Neural cell (in vitro differentiated cells): ENCODE data around the gene DDX1. TPM values are rescaled to one million over a fixed set of nuclear protein-coding genes. Genes with fewer than 3 reads are reported as not detected.

Experiments
- H2AFZ ChIP-seq: fragments of 200-600, 300-800 bp; sonication (generic), shearing (Covaris generic); 2 replicates; pipeline ENCODE4 v1.6.0; 2014; ENCODE audit warnings: low read depth, mild to moderate bottlenecking, antibody characterized with exemption, low read length, moderate library complexity
- H3F3A ChIP-seq: fragments of 200-600 bp; shearing (Covaris generic); 2 replicates; pipeline ENCODE4 v1.6.1; 2016; ENCODE audit warnings: mild to moderate bottlenecking, moderate library complexity, mixed read lengths, antibody characterized with exemption, low read length; ENCODE audit not compliant: insufficient read depth, poor library complexity, severe bottlenecking
- H3K27ac ChIP-seq: fragments of 200-600, 300-800 bp; sonication (generic), shearing (Covaris generic); 2 replicates; pipeline ENCODE4 v1.5.1; 2014; ENCODE audit warnings: mild to moderate bottlenecking, low read length, moderate library complexity
- H3K27me3 ChIP-seq: fragments of 300-800, 200-600 bp; sonication (generic), shearing (Covaris generic); 2 replicates; pipeline ENCODE4 v1.6.0; 2014; ENCODE audit warnings: mild to moderate bottlenecking, low read depth, low read length, moderate library complexity; ENCODE audit not compliant: insufficient read depth
- H3K36me3 ChIP-seq: fragments of 300-800, 200-600 bp; sonication (generic), shearing (Covaris generic); 2 replicates; pipeline ENCODE4 v1.5.1; 2014; ENCODE audit warnings: mild to moderate bottlenecking, antibody characterized with exemption, low read length, moderate library complexity; ENCODE audit not compliant: insufficient read depth
- H3K4me2 ChIP-seq: fragments of 300-800, 200-600 bp; sonication (generic), shearing (Covaris generic); 2 replicates; pipeline ENCODE4 v1.6.0; 2014; ENCODE audit warnings: mild to moderate bottlenecking, low read length
- H3K4me3 ChIP-seq: fragments of 300-800, 200-600 bp; sonication (generic), shearing (Covaris generic); 2 replicates; pipeline ENCODE4 v1.5.1; 2014; ENCODE audit warnings: mild to moderate bottlenecking, low read length, moderate library complexity
- H3K79me2 ChIP-seq: fragments of 200-600 bp; shearing (Covaris generic); replicated peaks from 2 replicates; pipeline ENCODE4 v1.6.0; 2014; ENCODE audit warnings: mild to moderate bottlenecking, low read length, moderate library complexity; ENCODE audit not compliant: insufficient read depth
- H3K9ac ChIP-seq: fragments of 300-800, 200-600 bp; sonication (generic), shearing (Covaris generic); 2 replicates; pipeline ENCODE4 v1.6.1; 2016; ENCODE audit warnings: mild to moderate bottlenecking, low read length, mixed read lengths
- H3K9me2 ChIP-seq: fragments of 200-600 bp; shearing (Covaris generic); 2 replicates; pipeline ENCODE4 v1.6.1; 2016; ENCODE audit warnings: mild to moderate bottlenecking, low read length, mixed read lengths; ENCODE audit not compliant: insufficient read depth
- H3K9me3 ChIP-seq: fragments of 200-600, 300-800 bp; sonication (generic), shearing (Covaris generic); 2 replicates; pipeline ENCODE4 v1.6.1; 2016; ENCODE audit warnings: mild to moderate bottlenecking, mixed run types, low read length, moderate library complexity, mixed read lengths
- H4K20me1 ChIP-seq: fragments of 200-600 bp; shearing (Covaris generic); 2 replicates; pipeline ENCODE4 v1.6.1; 2016; ENCODE audit warnings: mild to moderate bottlenecking, mixed run types; ENCODE audit not compliant: insufficient read depth
- CTCF ChIP-seq: fragments of 450-650 bp; IDR thresholded peaks from 2 replicates; pipeline ENCODE4 v1.5.1; 2014; ENCODE audit warnings: antibody characterized with exemption, mild to moderate bottlenecking, moderate library complexity; ENCODE audit not compliant: poor library complexity, severe bottlenecking
- EP300 ChIP-seq: fragments of 450-650 bp; conservative IDR thresholded peaks from 2 replicates; pipeline ENCODE4 v1.6.1; 2014; ENCODE audit warnings: antibody characterized with exemption, mild to moderate bottlenecking, moderate library complexity; ENCODE audit not compliant: poor library complexity, severe bottlenecking
- EZH2 ChIP-seq: fragments of 200-600, 300-800 bp; shearing (Covaris generic), sonication (generic); IDR thresholded peaks from 2 replicates; pipeline ENCODE4 v1.6.1; 2014; ENCODE audit warnings: antibody characterized with exemption, low read length, borderline replicate concordance, mild to moderate bottlenecking; ENCODE audit not compliant: insufficient read depth, poor library complexity, severe bottlenecking
- MXI1 ChIP-seq: fragments of 450-650 bp; conservative IDR thresholded peaks from 2 replicates; pipeline ENCODE4 v1.6.1; 2014; ENCODE audit warnings: antibody characterized with exemption, mild to moderate bottlenecking; ENCODE audit not compliant: poor library complexity, severe bottlenecking
- RAD21 ChIP-seq: fragments of 450-650 bp; conservative IDR thresholded peaks from 2 replicates; pipeline ENCODE4 v1.6.1; 2014; ENCODE audit warnings: antibody characterized with exemption, mild to moderate bottlenecking, moderate library complexity
- REST ChIP-seq: IDR thresholded peaks from 2 replicates; pipeline ENCODE4 v1.6.1; 2012; ENCODE audit warnings: borderline replicate concordance
- SMC3 ChIP-seq: fragments of 450-650 bp; conservative IDR thresholded peaks from 2 replicates; pipeline ENCODE4 v1.6.1; 2014; ENCODE audit warnings: antibody characterized with exemption, mild to moderate bottlenecking, moderate library complexity; ENCODE audit not compliant: poor library complexity
- TAF1 ChIP-seq: IDR thresholded peaks from 2 replicates; pipeline ENCODE4 v1.6.1; 2012; ENCODE audit warnings: low read depth
- polyA plus RNA-seq: library from polyadenylated mRNA; depleted of rRNA; stranded (reverse); fragments of >200 nt; gene quantifications from 2 replicates; pipeline ENCODE4 v1.2.3, GENCODE V29; 2014

Gene DDX1
- polyA plus RNA-seq, 1 donor from 2014 or later, result 159 TPM

DNA sequence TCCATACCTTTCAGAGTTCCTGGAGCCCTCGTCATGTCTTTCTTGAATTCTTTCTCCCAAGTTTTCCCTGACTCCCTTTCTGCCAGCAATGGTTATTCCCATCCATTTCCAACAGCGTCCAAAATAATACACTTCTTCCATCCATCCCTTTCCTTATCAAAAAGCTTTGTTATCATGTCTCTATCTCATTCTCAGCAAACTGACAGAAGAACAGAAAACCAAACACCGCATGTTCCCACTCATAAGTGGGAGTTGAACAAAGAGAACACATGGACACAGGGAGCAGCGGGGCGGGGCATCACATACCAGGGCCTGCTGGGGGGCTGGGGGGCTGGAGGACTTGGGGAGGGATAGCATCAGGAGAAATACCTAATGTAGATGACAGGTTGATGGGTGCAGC, 86.7 kb downstream of the DDX1 start:
- no peak overlapping the region for H3K4me3 ChIP-seq
- H3K9me2 ChIP-seq, result no peaks in the 10 kb centered on the region
- no peaks in the 10 kb centered on the region for H3K79me2 ChIP-seq
- no peaks in the 10 kb centered on the region for H3K9me3 ChIP-seq
- H3F3A ChIP-seq, result no peaks in the 10 kb centered on the region
- H3K27me3 ChIP-seq, result no peaks in the 10 kb centered on the region
- TF ChIP-seq TAF1 (no peak), MXI1 (no peak), CTCF (no peak), SMC3 (no peak)
- no peak overlapping the region for H3K4me2 ChIP-seq
- H3K9ac ChIP-seq, result no peak overlapping the region
- no peak overlapping the region for H2AFZ ChIP-seq
- no peak overlapping the region for H3K27ac ChIP-seq
- H4K20me1 ChIP-seq, result no peaks in the 10 kb centered on the region
- H3K36me3 ChIP-seq, result no peaks in the 10 kb centered on the region

DNA sequence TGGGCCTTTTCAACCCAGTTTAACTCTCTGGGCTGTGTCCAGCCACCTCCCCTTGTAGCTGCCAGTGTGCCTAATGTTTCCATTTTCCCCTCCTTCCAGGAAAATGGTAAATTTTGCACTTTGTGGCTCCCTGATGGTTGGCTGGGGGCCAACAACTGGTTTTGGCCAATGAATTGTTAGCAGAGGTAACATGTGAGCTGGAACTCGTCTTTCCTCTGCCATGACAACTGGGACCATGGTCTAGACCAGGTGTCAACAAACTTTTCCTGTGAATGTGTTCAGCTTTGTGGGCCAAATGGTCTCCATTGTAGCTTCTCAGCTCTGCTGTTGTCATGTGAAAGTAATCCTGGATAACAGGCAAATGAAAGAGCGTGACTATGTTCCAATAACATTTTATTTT, 87.2 kb downstream of the DDX1 start:
- no peaks in the 10 kb centered on the region for H4K20me1 ChIP-seq
- H2AFZ ChIP-seq, result no peak overlapping the region
- TF ChIP-seq TAF1 (no peak), EP300 (no peak), CTCF (no peak), SMC3 (no peak), REST (no peak), MXI1 (no peak), EZH2 (no peak), RAD21 (no peak)
- H3K27me3 ChIP-seq, result no peaks in the 10 kb centered on the region
- no peak overlapping the region for H3K27ac ChIP-seq
- H3K79me2 ChIP-seq, result no peaks in the 10 kb centered on the region
- H3K36me3 ChIP-seq, result no peaks in the 10 kb centered on the region
- no peak overlapping the region for H3K4me3 ChIP-seq
- no peaks in the 10 kb centered on the region for H3K9me2 ChIP-seq
- no peaks in the 10 kb centered on the region for H3K9me3 ChIP-seq
- no peaks in the 10 kb centered on the region for H3F3A ChIP-seq
- H3K9ac ChIP-seq, result no peak overlapping the region
- H3K4me2 ChIP-seq, result no peak overlapping the region
